T-cell (primary cell): Measurements from ENCODE around the gene MOCS2. TPM values are rescaled to one million over a fixed set of nuclear protein-coding genes. Genes with fewer than 3 reads are reported as not detected.

ENCODE experiments used
- ATAC-seq, 4 experiments: fragments of 200-7000 bp in 3 of 4; fragments of 150-1000 bp in 1 of 4; cut with Tn5 transposase; replicated peaks in 1 of 4; 1 replicate in 3 of 4; 2 replicates in 1 of 4; pipeline ENCODE4 v1.10.0; 2021; ENCODE audit warnings: moderate library complexity in 3 of 4, mild to moderate bottlenecking in 2 of 4, moderate number of reproducible peaks in 1 of 4
- CTCF ChIA-PET, 2 donors: fragments of 300-600 bp; sonication (Branson Sonifier 250); formaldehyde crosslinking; loops; one replicate each; lab custom pipeline; 2022; ENCODE audit warnings: antibody characterized with exemption in 2 of 2; lab: Charles Lee
- POLR2A ChIA-PET, 2 donors: fragments of 300-600 bp; sonication (Branson Sonifier 250); formaldehyde crosslinking; loops; one replicate each; lab custom pipeline; 2022; ENCODE audit warnings: antibody characterized with exemption in 2 of 2; lab: Charles Lee
- DNase-seq, 35 experiments: peaks; one replicate each; pipeline versions ENCODE4 v3.0.0 to v3.0.0-alpha.2; 2013 to 2023
- H3K27ac ChIP-seq: one replicate; pipeline ENCODE4 v1.5.1; 2013; ENCODE audit warnings: low read length
- H3K27me3 ChIP-seq, 2 experiments: replicated peaks in 1 of 2; 1 replicate in 1 of 2; 2 replicates in 1 of 2; pipeline versions ENCODE4 v1.6.1 to v1.7.0; 2013; ENCODE audit warnings: low read length in 1 of 2, mixed read lengths in 1 of 2; ENCODE audit not compliant: control insufficient read depth in 2 of 2, insufficient read depth in 2 of 2; ENCODE audit errors: extremely low read depth in 1 of 2
- H3K36me3 ChIP-seq, 2 donors: 1 replicate in 1 of 2; 2 replicates in 1 of 2; pipeline versions ENCODE4 v1.6.1 to v1.7.0; 2013; ENCODE audit warnings: low read length in 1 of 2; ENCODE audit not compliant: control insufficient read depth in 2 of 2, insufficient read depth in 1 of 2; ENCODE audit errors: extremely low read depth in 1 of 2
- H3K4me1 ChIP-seq, 2 experiments: 1 replicate in 1 of 2; 2 replicates in 1 of 2; pipeline versions ENCODE4 v1.6.1 to v1.7.0; 2013; ENCODE audit warnings: low read length in 2 of 2, mixed read lengths in 1 of 2; ENCODE audit not compliant: insufficient read depth in 2 of 2, control insufficient read depth in 1 of 2; ENCODE audit errors: extremely low read depth in 1 of 2
- H3K4me3 ChIP-seq, 2 donors: 1 replicate in 1 of 2; 2 replicates in 1 of 2; pipeline versions ENCODE4 v1.5.1 to v1.7.0; 2013; ENCODE audit warnings: mild to moderate bottlenecking in 2 of 2, low read length in 1 of 2, moderate library complexity in 1 of 2; ENCODE audit not compliant: control insufficient read depth in 1 of 2; ENCODE audit errors: extremely low read depth in 1 of 2
- H3K9me3 ChIP-seq: 2 replicates; pipeline ENCODE4 v1.7.0; 2013
- H3K27ac Mint-ChIP-seq, 2 donors: one replicate each; pipeline ENCODE4 v1.8.0; 2020 to 2021; ENCODE audit warnings: mild to moderate bottlenecking in 2 of 2, mixed read lengths in 2 of 2
- H3K27me3 Mint-ChIP-seq, 2 donors: one replicate each; pipeline ENCODE4 v1.8.0; 2021 to 2022; ENCODE audit warnings: mixed read lengths in 2 of 2
- H3K36me3 Mint-ChIP-seq: one replicate; pipeline ENCODE4 v1.8.0; 2021; ENCODE audit warnings: mixed read lengths
- H3K4me1 Mint-ChIP-seq, 3 donors: one replicate each; pipeline ENCODE4 v1.8.0; 2020 to 2022; ENCODE audit warnings: mixed read lengths in 3 of 3, mild to moderate bottlenecking in 1 of 3
- H3K4me3 Mint-ChIP-seq, 3 donors: one replicate each; pipeline ENCODE4 v1.8.0; 2020 to 2022; ENCODE audit warnings: mild to moderate bottlenecking in 3 of 3, mixed read lengths in 3 of 3, moderate library complexity in 3 of 3
- H3K9me3 Mint-ChIP-seq, 3 donors: one replicate each; pipeline ENCODE4 v1.8.0; 2020 to 2022; ENCODE audit warnings: mixed read lengths in 3 of 3
- WGBS: methylation state at CpG from one replicate; pipeline ENCODE4 v1.1.5; 2013; ENCODE audit warnings: missing lambda C conversion rate; ENCODE audit not compliant: insufficient coverage; 5-methylcytosine and 5-hydroxymethylcytosine counted together
- total RNA-seq, 35 experiments: library from RNA in 6 of 35; stranded (reverse) in 6 of 35; fragments of 120-200 nt in 1 of 35; gene quantifications; one replicate each; pipeline versions ENCODE4 v1.2.1 to v1.2.4 and lab custom pipeline; 2013 to 2026

The MOCS2 gene
- total RNA-seq, 5 donors from 2014 or later (not counting 1 experiment from before 2014, with no cell fraction given), result 15.2 to 26.1 (median 21.0) TPM

DNA sequence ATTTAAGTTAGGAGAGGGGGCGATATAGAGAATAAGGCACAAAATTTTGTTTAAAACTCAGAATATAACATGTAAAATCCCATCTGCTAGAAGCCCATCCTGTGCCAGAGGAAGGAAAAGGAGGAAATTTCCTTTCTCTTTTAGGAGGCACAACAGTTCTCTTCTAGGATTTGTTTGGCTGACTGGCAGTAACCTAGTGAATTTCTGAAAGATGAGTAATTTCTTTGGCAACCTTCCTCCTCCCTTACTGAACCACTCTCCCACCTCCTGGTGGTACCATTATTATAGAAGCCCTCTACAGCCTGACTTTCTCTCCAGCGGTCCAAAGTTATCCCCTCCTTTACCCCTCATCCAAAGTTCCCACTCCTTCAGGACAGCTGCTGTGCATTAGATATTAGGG is 18.3 kb downstream of the MOCS2 start:
- POLR2A ChIA-PET, result interaction anchor here in 1 of 2 donors (0.6 kb wide), 1 partner anchor 590 kb away, joined by 3 read pairs; no protein-coding TSS in a partner anchor
- Mint-ChIP-seq H3K27me3 (no peaks in the 10 kb centered on the region), H3K36me3 (no peaks in the 10 kb centered on the region), H3K4me1 (peaks cover 13 to 15% (median 13%) of the 10 kb centered on the region in 3 donors), H3K9me3 (no peaks in the 10 kb centered on the region), H3K27ac (no peak overlapping the region), H3K4me3 (no peak overlapping the region)
- ATAC-seq (no peak), DNase-seq (no peak)
- Histone ChIP-seq H3K27me3 (no peaks in the 10 kb centered on the region), H3K4me3 (no peak overlapping the region), H3K27ac (no peak overlapping the region), H3K4me1 (peaks cover 0 to 7% of the 10 kb centered on the region in 2 experiments), H3K9me3 (no peaks in the 10 kb centered on the region), H3K36me3 (no peaks in the 10 kb centered on the region)
- WGBS, result no CpG with 5 or more reads among the region's 2 CpGs
- CTCF ChIA-PET, result interaction anchor here in 1 of 2 donors (0.6 to 3.5 kb wide), 3 partner anchors 18 to 143 kb away, joined by 3 to 43 read pairs (median 3); no protein-coding TSS in a partner anchor

DNA sequence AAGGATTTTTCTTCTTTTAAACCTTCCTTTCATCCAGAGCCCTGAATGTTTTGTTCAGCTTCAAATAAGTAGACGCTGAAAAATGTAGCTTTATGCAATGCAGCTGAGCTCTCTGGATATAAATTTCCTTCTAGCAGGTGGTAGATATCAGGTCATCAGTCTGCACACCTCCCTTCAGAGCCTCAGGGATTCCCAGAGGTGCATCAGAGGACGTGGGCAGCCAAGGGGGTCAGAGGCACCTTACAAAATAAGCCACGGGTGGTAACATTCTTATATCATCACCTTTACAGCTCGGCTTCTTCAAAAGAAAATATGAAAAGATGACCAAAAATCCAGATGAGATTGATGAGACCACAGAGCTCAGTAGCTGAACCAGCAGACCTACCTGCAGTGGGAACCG is 19.3 kb downstream of the MOCS2 start:
- no peak overlapping the region for H3K4me3 ChIP-seq
- Mint-ChIP-seq H3K4me1 (peaks cover 11 to 15% (median 13%) of the 10 kb centered on the region in 3 donors), H3K27me3 (no peaks in the 10 kb centered on the region), H3K4me3 (no peak overlapping the region), H3K36me3 (no peaks in the 10 kb centered on the region), H3K9me3 (no peaks in the 10 kb centered on the region), H3K27ac (no peak overlapping the region)
- peaks cover 0 to 7% of the 10 kb centered on the region in 2 experiments for H3K4me1 ChIP-seq
- POLR2A ChIA-PET, result no interaction called here
- no peaks in the 10 kb centered on the region for H3K9me3 ChIP-seq
- H3K36me3 ChIP-seq, result no peaks in the 10 kb centered on the region
- H3K27me3 ChIP-seq, result no peaks in the 10 kb centered on the region
- no peak overlapping the region for H3K27ac ChIP-seq
- 50% methylated on average over 1 of the region's 5 CpGs for WGBS
- ATAC-seq (no peak), DNase-seq (no peak)
- CTCF ChIA-PET, result interaction anchor here (1.0 to 2.6 kb wide), 5 partner anchors 11 to 141 kb away, joined by 3 to 20 read pairs (median 4); no protein-coding TSS in a partner anchor

GRCh38 chr5:53089481-53089991 is 20.0 kb downstream of the MOCS2 start:
- no peak overlapping the region for H3K4me3 ChIP-seq
- Mint-ChIP-seq H3K36me3 (no peaks in the 10 kb centered on the region), H3K4me1 (peaks cover 18 to 22% (median 20%) of the 10 kb centered on the region in 3 donors), H3K27me3 (no peaks in the 10 kb centered on the region), H3K4me3 (peak overlapping the region in 2 of 3 donors; percentile 32 to 62), H3K27ac (peak overlapping the region in 1 of 2 donors; percentile 64), H3K9me3 (no peaks in the 10 kb centered on the region)
- ATAC-seq, result peak; percentile 35 to 87 (median 38)
- 40% methylated on average over 1 of the region's 4 CpGs for whole genome bisulfite sequencing
- ChIA-PET CTCF (interaction anchor here (0.6 to 2.6 kb wide), 8 partner anchors 8 to 141 kb away, joined by 3 to 20 read pairs (median 3); no protein-coding TSS in a partner anchor), POLR2A (no interaction called here)
- no peaks in the 10 kb centered on the region for H3K9me3 ChIP-seq
- peaks cover 0 to 11% of the 10 kb centered on the region in 2 experiments for H3K4me1 ChIP-seq
- peak in 1 of 35 experiments; percentile 34 for DNase-seq
- no peaks in the 10 kb centered on the region for H3K36me3 ChIP-seq
- H3K27ac ChIP-seq, result no peak overlapping the region
- no peaks in the 10 kb centered on the region for H3K27me3 ChIP-seq

DNA sequence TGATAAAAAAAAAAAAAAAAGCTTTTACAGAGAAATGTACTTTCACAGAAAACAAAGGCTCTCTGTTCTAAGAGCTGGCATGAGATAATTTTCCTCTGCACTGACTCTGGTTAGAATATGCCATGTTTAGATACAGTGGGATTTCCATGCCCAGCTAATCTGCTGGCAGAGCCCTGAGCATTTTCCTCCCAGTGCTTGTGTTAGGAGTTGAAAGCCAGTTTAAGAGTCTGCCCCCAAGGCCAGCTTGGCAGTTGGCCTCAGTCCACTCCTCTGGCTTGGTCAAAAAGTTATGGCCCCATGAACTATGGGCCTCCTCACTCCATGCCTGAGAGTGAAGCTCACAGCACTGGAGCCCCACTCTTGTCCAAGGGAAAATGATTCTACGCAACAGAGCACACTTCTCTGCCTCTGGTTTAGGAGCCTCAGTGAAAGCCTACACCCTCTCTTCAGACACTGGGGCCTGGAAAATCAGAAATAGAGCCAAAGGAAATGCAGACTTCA is 21.9 kb downstream of the MOCS2 start:
- POLR2A ChIA-PET, result interaction anchor here in 1 of 2 donors (0.5 to 0.6 kb wide), 3 partner anchors 146 to 648 kb away, joined by 3 to 6 read pairs (median 3); no protein-coding TSS in a partner anchor
- Histone ChIP-seq H3K4me3 (no peak overlapping the region), H3K9me3 (no peaks in the 10 kb centered on the region), H3K27ac (no peak overlapping the region), H3K4me1 (peaks cover 0 to 26% of the 10 kb centered on the region in 2 experiments), H3K27me3 (no peaks in the 10 kb centered on the region), H3K36me3 (no peaks in the 10 kb centered on the region)
- Mint-ChIP-seq H3K9me3 (no peaks in the 10 kb centered on the region), H3K4me3 (no peak overlapping the region), H3K4me1 (peaks cover 24 to 40% (median 39%) of the 10 kb centered on the region in 3 donors), H3K27me3 (no peaks in the 10 kb centered on the region), H3K36me3 (no peaks in the 10 kb centered on the region), H3K27ac (no peak overlapping the region)
- no peak for ATAC-seq
- 100% methylated on average over 1 of the region's 1 CpG for WGBS
- CTCF ChIA-PET, result interaction anchor here (0.7 to 1.8 kb wide), 3 partner anchors 10 to 140 kb away, joined by 4 to 9 read pairs (median 6); no protein-coding TSS in a partner anchor
- no peak for DNase-seq

- no peak overlapping the region for H3K4me3 ChIP-seq
- Mint-ChIP-seq H3K27ac (no peak overlapping the region), H3K27me3 (no peaks in the 10 kb centered on the region), H3K4me1 (peaks cover 24 to 44% (median 41%) of the 10 kb centered on the region in 3 donors), H3K36me3 (no peaks in the 10 kb centered on the region), H3K9me3 (no peaks in the 10 kb centered on the region), H3K4me3 (no peak overlapping the region)
- DNase-seq (no peak), ATAC-seq (no peak)
- no peaks in the 10 kb centered on the region for H3K36me3 ChIP-seq
- ChIA-PET POLR2A (no interaction called here), CTCF (interaction anchor here (0.7 to 1.8 kb wide), 3 partner anchors 10 to 139 kb away, joined by 4 to 9 read pairs (median 6); no protein-coding TSS in a partner anchor)
- peaks cover 0 to 28% of the 10 kb centered on the region in 2 experiments for H3K4me1 ChIP-seq
- no CpG with 5 or more reads among the region's 1 CpG for WGBS
- no peaks in the 10 kb centered on the region for H3K27me3 ChIP-seq
- H3K27ac ChIP-seq, result no peak overlapping the region
- no peaks in the 10 kb centered on the region for H3K9me3 ChIP-seq
Observed at GRCh38 chr5:53087171-53087570, 22.4 kb downstream of the MOCS2 start.

- Mint-ChIP-seq H3K9me3 (no peaks in the 10 kb centered on the region), H3K4me1 (peaks cover 27 to 49% (median 44%) of the 10 kb centered on the region in 3 donors), H3K4me3 (no peak overlapping the region), H3K27ac (no peak overlapping the region), H3K27me3 (peaks cover 0 to 3% of the 10 kb centered on the region in 2 donors), H3K36me3 (no peaks in the 10 kb centered on the region)
- ATAC-seq, result peak in 1 of 4 experiments; percentile 31
- no peak overlapping the region for H3K27ac ChIP-seq
- no peaks in the 10 kb centered on the region for H3K36me3 ChIP-seq
- DNase-seq, result no peak
- CTCF ChIA-PET, result interaction anchor here in 1 of 2 donors (0.6 kb wide), 1 partner anchor 8 kb away, joined by 3 read pairs; no protein-coding TSS in a partner anchor
- H3K4me1 ChIP-seq, result peaks cover 0 to 26% of the 10 kb centered on the region in 2 experiments
- no peaks in the 10 kb centered on the region for H3K27me3 ChIP-seq
- POLR2A ChIA-PET, result no interaction called here
- no CpG with 5 or more reads among the region's 4 CpGs for WGBS
- H3K9me3 ChIP-seq, result no peaks in the 10 kb centered on the region
- H3K4me3 ChIP-seq, result no peak overlapping the region
Observed at GRCh38 chr5:53084546-53085255, 24.9 kb downstream of the MOCS2 start.
